Activated naive CD8-positive, alpha-beta T cell treated with anti-CD3 and anti-CD28 coated beads for 36 hours (primary cell): Measurements from ENCODE around the gene FIZ1. TPM values are rescaled to one million over a fixed set of nuclear protein-coding genes. Genes with fewer than 3 reads are reported as not detected.

Source experiments
- DNase-seq: peaks from one replicate; pipeline ENCODE4 v3.0.0; 2021
- H3K27ac Mint-ChIP-seq: one replicate; pipeline ENCODE4 v1.8.0; 2022; ENCODE audit warnings: mild to moderate bottlenecking, moderate library complexity, mixed read lengths
- H3K27me3 Mint-ChIP-seq: one replicate; pipeline ENCODE4 v1.8.0; 2022; ENCODE audit warnings: mild to moderate bottlenecking, mixed read lengths
- H3K36me3 Mint-ChIP-seq: one replicate; pipeline ENCODE4 v1.8.0; 2021; ENCODE audit warnings: mild to moderate bottlenecking, mixed read lengths
- H3K4me1 Mint-ChIP-seq: one replicate; pipeline ENCODE4 v1.8.0; 2021; ENCODE audit warnings: mixed read lengths
- H3K4me3 Mint-ChIP-seq: one replicate; pipeline ENCODE4 v1.8.0; 2022; ENCODE audit warnings: mild to moderate bottlenecking, moderate library complexity, mixed read lengths
- H3K9me3 Mint-ChIP-seq: one replicate; pipeline ENCODE4 v1.8.0; 2022; ENCODE audit warnings: mixed read lengths
- total RNA-seq, 2 experiments: library from RNA; stranded (reverse); gene quantifications; one replicate each; pipeline ENCODE4 v1.2.3, GENCODE V29; 2021

The FIZ1 gene, protein sequence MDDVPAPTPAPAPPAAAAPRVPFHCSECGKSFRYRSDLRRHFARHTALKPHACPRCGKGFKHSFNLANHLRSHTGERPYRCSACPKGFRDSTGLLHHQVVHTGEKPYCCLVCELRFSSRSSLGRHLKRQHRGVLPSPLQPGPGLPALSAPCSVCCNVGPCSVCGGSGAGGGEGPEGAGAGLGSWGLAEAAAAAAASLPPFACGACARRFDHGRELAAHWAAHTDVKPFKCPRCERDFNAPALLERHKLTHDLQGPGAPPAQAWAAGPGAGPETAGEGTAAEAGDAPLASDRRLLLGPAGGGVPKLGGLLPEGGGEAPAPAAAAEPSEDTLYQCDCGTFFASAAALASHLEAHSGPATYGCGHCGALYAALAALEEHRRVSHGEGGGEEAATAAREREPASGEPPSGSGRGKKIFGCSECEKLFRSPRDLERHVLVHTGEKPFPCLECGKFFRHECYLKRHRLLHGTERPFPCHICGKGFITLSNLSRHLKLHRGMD
- 10 to 100 TPM; 19.8 to 20.7 TPM for total RNA-seq

DNA sequence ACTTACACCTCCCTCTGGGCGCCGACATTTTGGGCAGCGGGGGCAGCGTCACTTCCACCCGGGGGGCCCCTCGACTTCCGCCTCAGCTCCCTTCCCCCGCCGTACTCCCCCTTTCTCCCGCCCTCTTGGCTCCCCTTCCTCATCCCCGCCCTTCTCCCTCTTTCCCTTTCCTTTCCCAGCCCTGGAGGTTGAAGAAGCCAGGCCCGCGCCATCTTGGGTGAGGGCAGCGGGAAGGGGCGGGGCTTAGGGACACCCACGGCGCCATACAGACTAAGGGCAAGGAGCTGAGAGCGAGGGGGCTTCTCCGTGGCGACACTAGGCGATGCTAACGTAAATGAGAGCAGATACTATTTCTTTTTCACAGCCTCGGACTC, at the start of gene FIZ1:
Gene FIZ1, minus strand, starts transcription at position 50 of the 374 bp plus-strand sequence. CDS start 1,652 bp downstream, outside the sequence.
- H3K4me3 Mint-ChIP-seq = peak within 1 kb of the TSS; percentile 98

DNA sequence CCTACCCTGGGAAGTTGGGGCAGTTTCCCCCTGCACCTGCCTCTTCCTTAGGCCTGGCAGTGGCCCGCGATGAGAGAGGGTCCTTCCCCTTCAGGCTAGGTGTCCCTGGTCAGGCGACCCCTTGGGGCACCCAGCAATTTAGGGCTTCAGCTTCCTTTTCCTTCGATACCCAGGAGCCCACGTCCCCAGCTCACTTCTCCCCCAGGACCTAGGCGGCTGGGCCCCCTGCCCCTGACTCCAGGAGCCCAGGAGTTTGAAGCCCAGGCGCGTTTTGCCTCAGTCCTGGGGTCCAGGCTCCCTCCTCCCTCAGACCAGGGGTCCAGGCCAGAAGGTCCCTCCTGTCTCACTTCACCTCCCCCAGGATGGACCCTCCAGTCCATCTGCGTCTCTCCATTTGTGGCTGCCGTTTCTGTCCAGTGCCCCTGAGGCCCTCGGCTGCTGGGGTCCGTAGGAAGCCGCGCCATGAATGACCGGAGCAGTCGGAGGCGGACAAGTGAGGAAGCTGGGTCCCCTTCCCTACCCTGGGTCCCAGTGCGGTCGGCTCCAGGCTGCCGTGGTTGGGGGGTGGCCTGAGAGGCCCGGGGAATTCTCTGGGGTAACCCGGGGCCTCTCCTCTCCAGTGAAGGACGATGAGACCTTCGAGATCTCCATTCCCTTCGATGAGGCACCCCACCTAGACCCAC, 49.4 kb upstream of the FIZ1 start:
- peak overlapping the region; percentile 82 for H3K4me3 Mint-ChIP-seq
- no peaks in the 10 kb centered on the region for H3K9me3 Mint-ChIP-seq
- H3K27me3 Mint-ChIP-seq = peaks cover 1% of the 10 kb centered on the region
- peaks cover 36% of the 10 kb centered on the region for H3K36me3 Mint-ChIP-seq
- DNase-seq = no peak
- peaks cover 41% of the 10 kb centered on the region for H3K4me1 Mint-ChIP-seq
- peak overlapping the region; percentile 88 for H3K27ac Mint-ChIP-seq

More for the DNA sequence above, at the start of gene FIZ1:
- H3K27me3 Mint-ChIP-seq = no peaks in the 10 kb centered on the region
- H3K9me3 Mint-ChIP-seq = peaks cover 3% of the 10 kb centered on the region
- DNase-seq = peak; percentile 96
- H3K36me3 Mint-ChIP-seq = peaks cover 39% of the 10 kb centered on the region
- H3K4me1 Mint-ChIP-seq = peaks cover 20% of the 10 kb centered on the region
- H3K27ac Mint-ChIP-seq = peak within 1 kb of the TSS; percentile 100

DNA sequence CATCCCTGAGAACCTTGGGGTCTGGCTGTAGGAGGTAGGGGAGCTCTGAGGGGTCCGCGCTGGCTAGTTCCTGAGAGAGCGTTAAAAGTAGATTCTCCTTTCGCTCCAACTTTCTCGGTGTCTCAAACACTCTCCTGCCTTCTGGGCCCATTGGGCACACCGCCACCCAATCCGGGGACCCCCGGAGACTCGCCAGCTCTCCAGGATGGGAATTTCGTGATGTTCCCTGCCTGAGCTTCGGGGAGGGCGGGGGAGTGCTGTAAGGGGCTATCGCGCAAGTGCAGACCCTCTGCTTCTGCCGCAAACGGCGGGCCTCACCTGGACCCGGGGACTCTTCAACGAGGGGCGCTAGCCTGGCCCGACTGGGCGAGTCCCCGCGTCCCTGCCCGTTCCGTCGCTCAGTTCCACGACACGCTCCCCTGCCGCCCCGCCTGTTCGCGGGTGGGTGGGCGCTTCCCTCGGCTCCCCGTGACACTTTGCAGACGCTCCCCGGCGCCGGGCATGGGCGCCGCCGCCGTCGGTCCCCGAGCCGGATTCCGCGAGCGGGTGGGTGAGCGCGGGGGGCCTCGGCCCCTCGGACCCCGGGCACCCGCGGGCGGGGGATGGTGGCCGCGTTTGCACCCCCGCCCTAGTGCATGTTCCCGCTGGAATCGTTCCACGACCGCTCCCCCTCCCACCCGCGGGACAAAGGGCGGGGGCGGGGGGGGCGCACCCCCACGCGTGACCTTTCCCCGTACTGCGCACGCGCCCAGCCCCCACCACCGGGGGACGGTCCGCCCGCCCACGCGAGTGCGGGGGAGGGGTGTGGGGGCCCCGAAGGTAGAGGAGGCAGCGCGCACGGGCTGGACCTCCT, 48.6 kb upstream of the FIZ1 start, which contains the start of gene CCDC106:
Gene CCDC106, plus strand, starts transcription at position 481 of the 853 bp plus-strand sequence. CDS start 835 bp downstream, outside the sequence.
- no peaks in the 10 kb centered on the region for H3K27me3 Mint-ChIP-seq
- H3K9me3 Mint-ChIP-seq = no peaks in the 10 kb centered on the region
- peaks cover 41% of the 10 kb centered on the region for H3K36me3 Mint-ChIP-seq
- H3K27ac Mint-ChIP-seq = peak within 1 kb of the TSS; percentile 88
- H3K4me3 Mint-ChIP-seq = peak within 1 kb of the TSS; percentile 82
- DNase-seq = peak; percentile 55
- H3K4me1 Mint-ChIP-seq = peaks cover 45% of the 10 kb centered on the region

DNA sequence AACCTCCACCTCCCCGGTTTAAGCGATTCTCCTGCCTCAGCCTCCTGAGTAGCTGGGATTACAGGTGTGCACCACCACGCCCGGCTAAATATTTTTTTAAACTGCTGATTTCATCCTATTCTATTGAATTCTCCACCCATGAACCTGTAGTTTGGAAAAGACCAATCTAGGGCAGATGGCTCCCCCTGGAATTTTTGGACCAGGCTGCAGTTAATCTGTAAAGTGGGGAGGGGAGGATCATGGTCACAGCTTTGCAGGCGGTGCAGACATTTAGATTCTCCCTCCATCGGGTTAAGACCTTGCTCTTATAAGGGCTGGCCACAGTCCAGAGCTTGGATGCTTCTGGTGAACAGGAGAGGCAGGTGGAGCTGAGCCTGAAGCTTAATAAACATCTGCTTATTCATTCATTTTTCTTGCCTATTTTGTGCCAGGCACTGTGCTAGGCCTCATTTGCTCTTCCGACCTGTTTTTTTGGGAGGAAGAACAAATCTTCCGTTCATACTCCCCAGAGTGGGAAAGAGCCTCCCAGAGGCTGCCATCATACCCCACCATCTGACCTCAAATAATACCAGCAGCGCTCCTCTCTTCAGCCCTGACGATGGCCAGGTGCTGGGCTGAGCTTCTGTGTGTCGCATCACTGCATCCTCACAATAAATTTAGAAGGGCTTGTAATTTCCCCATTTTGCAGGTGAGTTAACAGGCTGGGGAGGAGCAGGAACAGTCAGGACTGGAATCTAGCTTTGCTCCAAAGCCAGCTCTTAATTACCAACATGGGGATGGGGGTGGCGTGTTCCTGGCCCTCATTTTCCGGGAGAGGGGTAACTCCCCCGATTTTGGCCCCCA, 47.8 kb upstream of the FIZ1 start:
- no peaks in the 10 kb centered on the region for H3K27me3 Mint-ChIP-seq
- DNase-seq = no peak
- H3K36me3 Mint-ChIP-seq = peaks cover 44% of the 10 kb centered on the region
- H3K27ac Mint-ChIP-seq = peak overlapping the region; percentile 87
- peak overlapping the region; percentile 82 for H3K4me3 Mint-ChIP-seq
- H3K4me1 Mint-ChIP-seq = peaks cover 46% of the 10 kb centered on the region
- H3K9me3 Mint-ChIP-seq = no peaks in the 10 kb centered on the region

DNA sequence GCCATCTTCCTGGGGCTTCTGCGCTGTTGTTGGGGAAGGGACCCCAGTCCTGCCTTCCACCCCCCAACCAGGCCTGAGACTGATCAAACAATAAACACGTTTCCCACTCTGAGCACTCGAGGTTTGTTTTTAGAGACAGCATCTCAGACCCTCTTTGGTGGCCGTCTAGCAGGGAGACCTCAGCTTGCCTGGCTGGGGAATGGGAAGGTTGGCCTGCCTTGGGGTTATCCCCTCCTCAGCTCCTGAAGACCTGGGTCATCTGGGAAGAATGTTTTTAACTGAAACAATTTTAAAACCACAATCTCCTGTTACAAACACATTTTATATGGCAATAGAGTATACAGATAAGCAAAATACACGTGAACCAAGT, 46.2 kb upstream of the FIZ1 start:
- Mint-ChIP-seq H3K27me3 (peaks cover 6% of the 10 kb centered on the region), H3K36me3 (peaks cover 44% of the 10 kb centered on the region), H3K4me1 (peaks cover 49% of the 10 kb centered on the region), H3K27ac (peak overlapping the region; percentile 56), H3K4me3 (peak overlapping the region; percentile 89), H3K9me3 (no peaks in the 10 kb centered on the region)
- DNase-seq = no peak

DNA sequence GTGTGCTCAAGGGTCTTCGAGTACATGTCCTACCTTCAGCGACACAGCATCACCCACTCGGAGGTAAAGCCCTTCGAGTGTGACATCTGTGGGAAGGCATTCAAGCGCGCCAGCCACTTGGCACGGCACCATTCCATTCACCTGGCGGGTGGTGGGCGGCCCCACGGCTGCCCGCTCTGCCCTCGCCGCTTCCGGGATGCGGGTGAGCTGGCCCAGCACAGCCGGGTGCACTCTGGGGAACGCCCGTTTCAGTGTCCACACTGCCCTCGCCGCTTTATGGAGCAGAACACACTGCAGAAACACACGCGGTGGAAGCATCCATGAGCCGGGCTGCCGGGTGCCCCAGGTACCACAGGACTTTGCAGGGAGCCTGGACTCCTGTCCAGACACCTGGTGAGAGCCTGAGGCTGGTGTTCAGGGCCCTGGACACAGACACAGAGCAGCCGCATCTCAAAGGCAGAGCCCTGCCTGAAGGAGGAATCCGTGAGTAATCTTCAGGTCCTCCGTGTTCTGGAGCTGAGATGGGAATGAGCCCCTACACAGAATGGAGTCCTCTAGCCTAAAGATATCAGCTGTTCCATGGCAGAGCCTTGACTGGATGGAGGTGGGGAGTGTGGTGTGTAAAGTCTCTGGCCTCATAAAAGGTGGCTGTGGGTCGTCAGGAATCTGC, 45.7 kb upstream of the FIZ1 start:
- no peak for DNase-seq
- H3K4me1 Mint-ChIP-seq = peaks cover 47% of the 10 kb centered on the region
- no peaks in the 10 kb centered on the region for H3K9me3 Mint-ChIP-seq
- peak overlapping the region; percentile 98 for H3K27ac Mint-ChIP-seq
- peak overlapping the region; percentile 89 for H3K4me3 Mint-ChIP-seq
- peaks cover 6% of the 10 kb centered on the region for H3K27me3 Mint-ChIP-seq
- H3K36me3 Mint-ChIP-seq = peaks cover 46% of the 10 kb centered on the region

DNA sequence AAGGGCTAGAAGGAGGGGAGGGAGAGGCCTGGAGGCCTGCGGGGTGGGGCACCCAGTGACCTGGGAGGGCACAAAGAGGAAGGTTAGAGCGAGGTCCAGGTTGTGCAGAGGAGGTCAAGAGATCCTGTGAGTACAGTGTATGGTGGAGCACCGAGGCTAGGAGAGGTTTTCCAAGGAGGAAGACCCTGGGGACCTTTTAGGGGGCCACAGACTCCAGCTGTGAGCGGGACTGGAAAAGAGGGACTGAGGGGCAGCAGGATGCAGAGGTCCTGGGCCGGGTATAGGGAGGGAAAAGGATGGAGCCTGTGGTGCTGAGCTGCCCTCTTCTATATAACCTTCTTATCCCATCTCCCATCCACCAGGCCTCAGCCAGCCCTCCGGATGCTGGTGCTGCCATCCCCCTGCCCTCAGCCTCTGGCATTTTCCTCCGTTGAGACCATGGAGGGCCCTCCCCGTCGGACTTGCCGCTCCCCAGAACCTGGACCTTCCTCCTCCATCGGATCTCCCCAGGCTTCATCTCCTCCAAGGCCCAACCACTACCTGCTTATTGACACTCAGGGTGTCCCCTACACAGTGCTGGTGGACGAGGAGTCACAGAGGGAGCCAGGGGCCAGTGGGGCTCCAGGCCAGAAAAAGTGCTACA, 45.0 kb upstream of the FIZ1 start:
- peak overlapping the region; percentile 98 for H3K27ac Mint-ChIP-seq
- DNase-seq = no peak
- H3K4me1 Mint-ChIP-seq = peaks cover 46% of the 10 kb centered on the region
- H3K9me3 Mint-ChIP-seq = no peaks in the 10 kb centered on the region
- H3K27me3 Mint-ChIP-seq = peaks cover 6% of the 10 kb centered on the region
- H3K36me3 Mint-ChIP-seq = peaks cover 47% of the 10 kb centered on the region
- peak overlapping the region; percentile 89 for H3K4me3 Mint-ChIP-seq

DNA sequence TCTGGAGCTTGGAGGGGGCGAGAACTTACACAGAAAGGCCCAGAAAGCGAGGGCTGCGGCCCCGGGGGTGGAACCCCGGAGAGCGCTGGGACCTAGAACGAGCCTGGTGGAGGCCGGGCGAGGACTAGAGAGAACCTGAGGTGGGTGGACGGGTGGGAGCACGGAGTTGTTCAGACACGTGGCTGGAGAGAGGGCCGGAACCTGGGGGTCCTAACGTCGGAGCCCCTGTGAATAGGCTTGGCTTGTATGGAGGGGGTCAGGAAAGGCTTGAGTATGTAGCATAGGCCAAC, 44.5 kb upstream of the FIZ1 start:
- H3K27me3 Mint-ChIP-seq = peaks cover 6% of the 10 kb centered on the region
- H3K36me3 Mint-ChIP-seq = peaks cover 51% of the 10 kb centered on the region
- H3K4me1 Mint-ChIP-seq = peaks cover 46% of the 10 kb centered on the region
- DNase-seq = no peak
- H3K27ac Mint-ChIP-seq = peak overlapping the region; percentile 98
- peak overlapping the region; percentile 89 for H3K4me3 Mint-ChIP-seq
- H3K9me3 Mint-ChIP-seq = peaks cover 3% of the 10 kb centered on the region

DNA sequence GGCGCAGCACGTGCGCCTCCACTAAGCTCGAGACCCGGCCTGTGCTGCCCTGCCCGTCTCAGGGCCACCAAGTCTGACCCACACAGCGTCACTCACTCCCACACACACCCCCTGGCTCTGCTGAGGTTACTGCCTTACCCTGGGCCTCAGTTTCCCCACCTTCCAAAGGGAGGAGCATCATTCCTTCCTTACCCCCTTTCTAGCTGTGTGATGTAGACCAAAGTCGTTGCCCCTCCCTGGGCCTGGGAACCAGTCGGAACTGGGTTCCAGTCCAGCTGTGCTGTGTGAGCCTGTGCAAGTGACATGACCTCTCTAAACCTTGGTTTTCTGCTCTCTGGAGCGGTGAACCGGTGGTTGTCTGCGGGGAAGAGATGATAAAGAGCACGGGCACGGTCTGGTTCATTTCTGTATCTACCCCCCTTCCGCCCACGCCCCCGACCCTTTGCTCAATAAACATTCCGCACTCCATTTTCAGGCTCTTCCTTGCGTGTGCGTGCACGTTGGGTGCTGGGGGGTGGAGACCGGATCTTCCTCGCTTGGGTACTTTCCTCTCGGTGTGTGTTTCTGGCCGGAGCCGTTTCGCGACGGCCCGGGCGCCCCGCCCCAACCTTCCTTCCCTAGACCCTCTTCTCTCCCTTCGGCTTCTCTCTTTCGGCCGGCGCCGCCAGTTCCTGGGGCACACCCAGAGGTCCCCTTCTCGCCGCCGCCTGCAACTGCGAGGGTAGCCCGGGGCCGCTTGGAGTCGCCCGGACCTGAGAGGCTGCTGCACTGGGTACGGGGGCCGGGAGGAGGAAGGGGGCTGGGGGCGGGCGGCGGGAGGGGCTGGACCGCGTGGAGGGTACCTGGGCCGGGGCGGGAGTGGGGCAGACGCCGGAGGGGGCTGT, 43.9 kb upstream of the FIZ1 start, which contains the start of gene ZNF581:
Gene ZNF581, plus strand, starts transcription at position 647 of the 884 bp plus-strand sequence. CDS start 923 bp downstream, outside the sequence.
- Mint-ChIP-seq H3K4me1 (peaks cover 44% of the 10 kb centered on the region), H3K27ac (peak within 1 kb of the TSS; percentile 98), H3K36me3 (peaks cover 54% of the 10 kb centered on the region), H3K9me3 (peaks cover 3% of the 10 kb centered on the region), H3K4me3 (peak within 1 kb of the TSS; percentile 89), H3K27me3 (peaks cover 6% of the 10 kb centered on the region)
- DNase-seq = peak; percentile 85

DNA sequence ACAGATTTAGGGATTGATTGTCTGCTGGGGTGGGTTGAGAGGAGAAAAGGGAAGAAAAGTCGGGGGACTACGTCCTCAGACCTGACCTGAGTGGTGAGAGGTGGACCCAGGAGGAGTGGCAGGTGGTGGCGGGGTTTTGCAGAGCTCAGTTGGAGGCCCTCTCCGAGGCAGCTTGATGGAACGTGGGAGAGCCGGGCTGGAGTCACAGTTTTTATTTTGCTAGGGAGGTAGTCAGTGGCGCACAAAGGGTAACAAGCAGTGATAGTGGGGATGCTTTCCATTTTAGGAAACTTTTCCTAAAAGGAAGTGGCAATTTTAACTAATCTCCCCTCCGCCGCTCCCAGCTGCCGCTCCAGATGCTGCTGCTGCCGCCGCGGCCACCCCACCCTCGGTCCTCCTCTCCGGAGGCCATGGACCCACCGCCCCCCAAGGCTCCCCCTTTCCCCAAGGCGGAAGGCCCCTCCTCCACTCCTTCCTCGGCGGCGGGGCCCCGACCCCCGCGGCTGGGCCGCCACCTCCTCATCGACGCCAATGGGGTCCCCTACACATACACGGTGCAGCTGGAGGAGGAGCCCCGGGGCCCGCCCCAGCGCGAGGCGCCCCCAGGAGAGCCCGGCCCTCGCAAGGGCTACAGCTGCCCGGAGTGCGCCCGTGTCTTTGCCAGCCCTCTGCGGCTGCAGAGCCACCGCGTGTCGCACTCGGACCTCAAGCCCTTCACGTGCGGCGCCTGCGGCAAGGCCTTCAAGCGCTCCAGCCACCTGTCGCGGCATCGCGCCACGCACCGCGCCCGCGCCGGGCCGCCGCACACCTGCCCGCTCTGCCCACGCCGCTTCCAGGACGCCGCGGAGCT, 43.1 kb upstream of the FIZ1 start:
- Mint-ChIP-seq H3K4me3 (peak overlapping the region; percentile 89), H3K4me1 (peaks cover 47% of the 10 kb centered on the region), H3K36me3 (peaks cover 62% of the 10 kb centered on the region), H3K27me3 (peaks cover 6% of the 10 kb centered on the region), H3K9me3 (peaks cover 6% of the 10 kb centered on the region), H3K27ac (peak overlapping the region; percentile 98)
- DNase-seq = peak; percentile 55

DNA sequence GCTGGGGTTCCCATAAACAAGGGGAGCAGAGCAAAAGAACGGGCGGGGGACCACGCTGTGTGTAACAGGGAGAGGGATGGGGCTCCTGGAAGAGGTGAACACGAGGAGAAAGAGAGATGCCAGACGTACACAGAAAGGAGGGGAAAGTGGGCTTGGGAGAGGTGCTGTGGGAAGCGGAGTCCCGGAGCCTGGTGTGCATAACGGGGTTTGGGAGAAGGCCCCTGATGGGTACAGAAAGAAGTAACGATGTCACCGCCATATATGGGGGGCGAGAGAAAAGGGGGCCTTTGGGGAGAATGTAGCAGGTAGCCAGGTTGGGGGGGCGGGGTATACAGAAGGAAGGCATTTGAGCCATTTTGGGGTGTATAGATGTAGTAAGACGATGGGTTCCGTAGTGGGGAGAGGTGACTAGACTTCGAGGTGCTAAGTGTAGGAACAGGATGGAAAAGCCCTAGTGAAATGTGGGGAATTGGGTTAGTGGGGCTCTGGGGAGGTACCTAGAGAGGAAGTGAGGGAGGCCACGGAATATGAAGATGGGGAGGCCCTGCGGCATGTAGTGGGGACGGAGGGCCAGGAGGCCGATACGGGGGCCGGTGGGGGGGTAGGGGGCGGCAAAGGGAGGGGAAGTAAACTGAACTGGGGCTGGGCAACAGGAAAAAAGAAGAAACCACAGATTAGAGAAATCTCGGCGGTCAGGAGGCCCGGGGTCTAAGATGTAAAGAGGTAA, 42.3 kb upstream of the FIZ1 start:
- H3K9me3 Mint-ChIP-seq = peaks cover 6% of the 10 kb centered on the region
- peaks cover 48% of the 10 kb centered on the region for H3K4me1 Mint-ChIP-seq
- H3K4me3 Mint-ChIP-seq = peak overlapping the region; percentile 89
- peaks cover 56% of the 10 kb centered on the region for H3K36me3 Mint-ChIP-seq
- DNase-seq = peak; percentile 36
- peak overlapping the region; percentile 90 for H3K27ac Mint-ChIP-seq
- H3K27me3 Mint-ChIP-seq = peaks cover 6% of the 10 kb centered on the region
